A549 (cell line): Measurements from ENCODE around the gene HOXB9.

Source experiments
- EP300 ChIP-seq, 2 experiments: fragments of >200 bp; sonication (Bioruptor Twin); formaldehyde crosslinking; IDR thresholded peaks; 2 replicates in 1 of 2; 3 replicates in 1 of 2; pipeline ENCODE4 v1.6.1; 2016 to 2017
- FOSB ChIP-seq: fragments of 250-450 bp; sonication (Bioruptor Pico); IDR thresholded peaks from 2 replicates; pipeline ENCODE4 v1.5.0; 2020; ENCODE audit warnings: mild to moderate bottlenecking, moderate library complexity
- FOSL2 ChIP-seq, 2 experiments: fragments of 450-650 bp in 1 of 2; fragments of >200 bp in 1 of 2; sonication (Bioruptor Twin) in 1 of 2; formaldehyde crosslinking; IDR thresholded peaks; 2 replicates each; pipeline versions ENCODE4 v1.5.0 to v1.6.1; 2016 to 2020; ENCODE audit warnings: mild to moderate bottlenecking in 1 of 2, moderate library complexity in 1 of 2
- KDM5A ChIP-seq: fragments of 200-600 bp; sonication (generic); IDR thresholded peaks from 2 replicates; pipeline ENCODE4 v1.6.1; 2016; ENCODE audit warnings: antibody characterized with exemption, mild to moderate bottlenecking
- MAZ ChIP-seq: fragments of 150-350 bp; IDR thresholded peaks from 2 replicates; pipeline ENCODE4 v1.6.1; 2014; ENCODE audit warnings: antibody characterized with exemption, low read depth, low read length, borderline replicate concordance
- MYC ChIP-seq: IDR thresholded peaks from 2 replicates; pipeline ENCODE4 v1.6.1; 2012; ENCODE audit warnings: mild to moderate bottlenecking, inconsistent platforms, low read length, improper control_type of control experiment, borderline replicate concordance
- POLR2A ChIP-seq: IDR thresholded peaks from 2 replicates; pipeline ENCODE4 v1.6.1; 2012; ENCODE audit warnings: mild to moderate bottlenecking, low read length
- RAD21 ChIP-seq, 2 experiments: fragments of >200 bp in 1 of 2; sonication (Bioruptor Twin) in 1 of 2; formaldehyde crosslinking in 1 of 2; IDR thresholded peaks in 1 of 2; conservative IDR thresholded peaks in 1 of 2; 2 replicates in 1 of 2; 3 replicates in 1 of 2; pipeline ENCODE4 v1.6.1; 2012 to 2018; ENCODE audit warnings: inconsistent platforms in 1 of 2
- RARB ChIP-seq: fragments of 250-450 bp; sonication (Bioruptor Pico); IDR thresholded peaks from 2 replicates; pipeline ENCODE4 v1.8.0; 2021; ENCODE audit warnings: mild to moderate bottlenecking, moderate library complexity
- RCOR1 ChIP-seq: fragments of 150-350 bp; IDR thresholded peaks from 2 replicates; pipeline ENCODE4 v1.6.1; 2014; ENCODE audit warnings: antibody characterized with exemption, low read length, low read depth
- SMC3 ChIP-seq: fragments of >200 bp; sonication (Bioruptor Twin); formaldehyde crosslinking; IDR thresholded peaks from 3 replicates; pipeline ENCODE4 v1.6.1; 2018; ENCODE audit warnings: inconsistent platforms
- TF ChIP-seq, protein P1 (sequence below): fragments of >200 bp; sonication (Bioruptor Twin); formaldehyde crosslinking; IDR thresholded peaks from 3 replicates; pipeline ENCODE4 v1.5.1; 2016

DNA sequence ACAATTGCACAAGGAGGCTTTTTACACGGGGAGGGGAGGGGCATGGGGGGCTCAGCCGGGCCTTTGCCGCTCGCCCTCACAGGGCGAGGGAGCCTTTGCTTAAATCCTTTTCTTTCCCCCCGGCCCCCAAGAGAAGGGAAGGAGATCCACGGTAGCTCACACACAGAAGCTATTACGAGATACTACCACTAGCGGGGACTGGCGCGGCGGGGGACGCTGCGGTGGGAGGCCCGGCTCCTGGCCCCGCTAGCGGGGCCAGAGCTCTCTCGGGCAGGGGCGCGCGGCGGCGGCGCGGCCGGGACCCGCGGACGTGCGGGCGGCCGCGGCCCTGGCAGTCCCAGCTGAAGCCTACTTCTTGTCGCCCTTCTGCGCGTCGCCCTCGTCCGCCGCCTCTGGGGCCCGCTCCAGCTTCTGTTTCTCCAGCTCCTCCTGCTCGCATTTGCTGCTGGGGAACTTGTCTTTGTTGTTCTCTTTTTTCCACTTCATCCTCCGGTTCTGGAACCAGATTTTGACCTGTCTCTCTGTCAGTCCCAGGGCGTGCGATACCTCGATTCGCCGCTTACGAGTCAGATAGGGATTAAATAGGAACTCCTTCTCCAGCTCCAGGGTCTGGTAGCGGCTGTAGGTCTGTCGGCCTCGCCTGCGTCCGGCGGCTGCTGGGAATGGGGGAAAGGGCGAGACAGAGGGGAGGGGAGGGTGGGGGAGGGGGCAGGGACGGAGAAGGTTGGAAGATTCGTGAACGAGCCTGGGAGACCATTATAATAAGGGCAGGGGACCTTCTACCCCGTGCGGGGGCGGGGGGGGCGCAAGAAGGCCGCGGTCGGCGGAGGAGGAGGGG lies 13.1 kb downstream of the HOXB9 start:
- no peak for TF ChIP-seq MYC
- TF ChIP-seq, protein P1, sequence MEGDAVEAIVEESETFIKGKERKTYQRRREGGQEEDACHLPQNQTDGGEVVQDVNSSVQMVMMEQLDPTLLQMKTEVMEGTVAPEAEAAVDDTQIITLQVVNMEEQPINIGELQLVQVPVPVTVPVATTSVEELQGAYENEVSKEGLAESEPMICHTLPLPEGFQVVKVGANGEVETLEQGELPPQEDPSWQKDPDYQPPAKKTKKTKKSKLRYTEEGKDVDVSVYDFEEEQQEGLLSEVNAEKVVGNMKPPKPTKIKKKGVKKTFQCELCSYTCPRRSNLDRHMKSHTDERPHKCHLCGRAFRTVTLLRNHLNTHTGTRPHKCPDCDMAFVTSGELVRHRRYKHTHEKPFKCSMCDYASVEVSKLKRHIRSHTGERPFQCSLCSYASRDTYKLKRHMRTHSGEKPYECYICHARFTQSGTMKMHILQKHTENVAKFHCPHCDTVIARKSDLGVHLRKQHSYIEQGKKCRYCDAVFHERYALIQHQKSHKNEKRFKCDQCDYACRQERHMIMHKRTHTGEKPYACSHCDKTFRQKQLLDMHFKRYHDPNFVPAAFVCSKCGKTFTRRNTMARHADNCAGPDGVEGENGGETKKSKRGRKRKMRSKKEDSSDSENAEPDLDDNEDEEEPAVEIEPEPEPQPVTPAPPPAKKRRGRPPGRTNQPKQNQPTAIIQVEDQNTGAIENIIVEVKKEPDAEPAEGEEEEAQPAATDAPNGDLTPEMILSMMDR: no peak; the same call in 2 of the 3 replicates
- no peak for TF ChIP-seq EP300 (IDR thresholded peaks at IDR 0.05)
- TF ChIP-seq SMC3: no peak; the same call in 2 of the 3 replicates
- no peak for TF ChIP-seq FOSL2 (IDR thresholded peaks at IDR 0.05)
- no peak for TF ChIP-seq FOSL2 (CRISPR knock-in tag; IDR thresholded peaks at IDR 0.05)
- TF ChIP-seq MAZ: no peak
- TF ChIP-seq FOSB: no peak
- TF ChIP-seq KDM5A: no peak
- no peak for TF ChIP-seq RCOR1
- TF ChIP-seq RAD21 (conservative IDR thresholded peaks at IDR 0.05 in 1 of 2, IDR thresholded peaks at IDR 0.05 in 1 of 2): no peak
- peak; percentile 31; the same call in 1 of the 2 replicates for TF ChIP-seq POLR2A
- no peak for TF ChIP-seq RARB (CRISPR knock-in tag)
